K562 (cell line): Measurements from ENCODE around the gene PTTG1IP. TPM values are rescaled to one million over a fixed set of nuclear protein-coding genes. Genes with fewer than 3 reads are reported as not detected.

Source experiments
- HNRNPUL1 ChIP-seq: fragments of 200-400 bp; formaldehyde crosslinking; IDR thresholded peaks from 2 replicates; pipeline ENCODE4 v1.6.1; 2017; ENCODE audit warnings: low read length
- STAT5A ChIP-seq: IDR thresholded peaks from 2 replicates; pipeline ENCODE4 v1.6.1; 2012; ENCODE audit warnings: low read length, inconsistent platforms, borderline replicate concordance
- ZNF407 ChIP-seq: fragments of 450-650 bp; IDR thresholded peaks from 2 replicates; pipeline ENCODE4 v1.6.1; 2016; ENCODE audit warnings: low read depth
- polyA plus RNA-seq, 8 experiments: library from polyadenylated mRNA; depleted of rRNA in 4 of 8; stranded (reverse) in 5 of 8; unstranded in 3 of 8; fragments of >200 nt; fragmentation: Nextera tagmentation in 2 of 8; fragmentation: Illumina TruSeq in 1 of 8; extraction: Ambion mirVana in 2 of 8; extraction: Trizol in 1 of 8; gene quantifications; 2 replicates each; pipeline versions ENCODE4 v1.2.1 to v1.2.3, GENCODE V29; 2011 to 2014; ENCODE audit warnings: inconsistent platforms in 1 of 8, missing spikeins in 1 of 8
- total RNA-seq, 7 experiments: library from RNA; depleted of rRNA in 6 of 7; stranded (reverse); fragments of >200 nt in 6 of 7; fragmentation: Illumina TruSeq in 2 of 7; extraction: Trizol in 2 of 7; gene quantifications; 2 replicates each; pipeline versions ENCODE4 v1.2.1 to v1.2.3, GENCODE V29; 2011 to 2021; ENCODE audit warnings: low replicate concordance in 1 of 7
- TF ChIP-seq, protein P1 (sequence below), 2 experiments: fragments of 450-650 bp in 1 of 2; sonication (generic) in 1 of 2; formaldehyde crosslinking in 1 of 2; IDR thresholded peaks; 2 replicates each; pipeline versions ENCODE4 v1.7.1 to v1.9.0; 2016 to 2022; ENCODE audit warnings: inconsistent platforms in 1 of 2, mild to moderate bottlenecking in 1 of 2, missing genetic modification reagents in 1 of 2
- TF ChIP-seq, protein P2 (sequence below): IDR thresholded peaks from 2 replicates; pipeline ENCODE4 v1.6.1; 2011; ENCODE audit not compliant: insufficient read length; ENCODE audit errors: extremely low read depth
- TF ChIP-seq, protein P3 (sequence below): fragments of 450-650 bp; conservative IDR thresholded peaks from 2 replicates; pipeline ENCODE4 v1.6.1; 2016; ENCODE audit warnings: missing genetic modification characterization, low read depth, mild to moderate bottlenecking, missing compliant biosample characterization, moderate library complexity

Gene PTTG1IP
- total and polyA plus RNA-seq, 9 of the 15 experiments (the other 6 are each of a cell fraction or from before 2014, with no cell fraction given): 5.0 to 99.3 (median 82.4) TPM

GRCh38 chr21:44854664-44855446 is 18.6 kb downstream of the PTTG1IP start (continued):
- TF ChIP-seq, protein P1, sequence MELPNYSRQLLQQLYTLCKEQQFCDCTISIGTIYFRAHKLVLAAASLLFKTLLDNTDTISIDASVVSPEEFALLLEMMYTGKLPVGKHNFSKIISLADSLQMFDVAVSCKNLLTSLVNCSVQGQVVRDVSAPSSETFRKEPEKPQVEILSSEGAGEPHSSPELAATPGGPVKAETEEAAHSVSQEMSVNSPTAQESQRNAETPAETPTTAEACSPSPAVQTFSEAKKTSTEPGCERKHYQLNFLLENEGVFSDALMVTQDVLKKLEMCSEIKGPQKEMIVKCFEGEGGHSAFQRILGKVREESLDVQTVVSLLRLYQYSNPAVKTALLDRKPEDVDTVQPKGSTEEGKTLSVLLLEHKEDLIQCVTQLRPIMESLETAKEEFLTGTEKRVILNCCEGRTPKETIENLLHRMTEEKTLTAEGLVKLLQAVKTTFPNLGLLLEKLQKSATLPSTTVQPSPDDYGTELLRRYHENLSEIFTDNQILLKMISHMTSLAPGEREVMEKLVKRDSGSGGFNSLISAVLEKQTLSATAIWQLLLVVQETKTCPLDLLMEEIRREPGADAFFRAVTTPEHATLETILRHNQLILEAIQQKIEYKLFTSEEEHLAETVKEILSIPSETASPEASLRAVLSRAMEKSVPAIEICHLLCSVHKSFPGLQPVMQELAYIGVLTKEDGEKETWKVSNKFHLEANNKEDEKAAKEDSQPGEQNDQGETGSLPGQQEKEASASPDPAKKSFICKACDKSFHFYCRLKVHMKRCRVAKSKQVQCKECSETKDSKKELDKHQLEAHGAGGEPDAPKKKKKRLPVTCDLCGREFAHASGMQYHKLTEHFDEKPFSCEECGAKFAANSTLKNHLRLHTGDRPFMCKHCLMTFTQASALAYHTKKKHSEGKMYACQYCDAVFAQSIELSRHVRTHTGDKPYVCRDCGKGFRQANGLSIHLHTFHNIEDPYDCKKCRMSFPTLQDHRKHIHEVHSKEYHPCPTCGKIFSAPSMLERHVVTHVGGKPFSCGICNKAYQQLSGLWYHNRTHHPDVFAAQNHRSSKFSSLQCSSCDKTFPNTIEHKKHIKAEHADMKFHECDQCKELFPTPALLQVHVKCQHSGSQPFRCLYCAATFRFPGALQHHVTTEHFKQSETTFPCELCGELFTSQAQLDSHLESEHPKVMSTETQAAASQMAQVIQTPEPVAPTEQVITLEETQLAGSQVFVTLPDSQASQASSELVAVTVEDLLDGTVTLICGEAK (IDR thresholded peaks at IDR 0.05): peak; percentile 58; the same call in 1 of the 2 replicates
- TF ChIP-seq, protein P1 (CRISPR knock-in tag; IDR thresholded peaks at IDR 0.05): no peak
- TF ChIP-seq, protein P2, sequence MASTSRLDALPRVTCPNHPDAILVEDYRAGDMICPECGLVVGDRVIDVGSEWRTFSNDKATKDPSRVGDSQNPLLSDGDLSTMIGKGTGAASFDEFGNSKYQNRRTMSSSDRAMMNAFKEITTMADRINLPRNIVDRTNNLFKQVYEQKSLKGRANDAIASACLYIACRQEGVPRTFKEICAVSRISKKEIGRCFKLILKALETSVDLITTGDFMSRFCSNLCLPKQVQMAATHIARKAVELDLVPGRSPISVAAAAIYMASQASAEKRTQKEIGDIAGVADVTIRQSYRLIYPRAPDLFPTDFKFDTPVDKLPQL: no peak
- TF ChIP-seq HNRNPUL1: no peak
- no peak for TF ChIP-seq ZNF407
- TF ChIP-seq STAT5A: peak; percentile 97
- TF ChIP-seq, protein P3, sequence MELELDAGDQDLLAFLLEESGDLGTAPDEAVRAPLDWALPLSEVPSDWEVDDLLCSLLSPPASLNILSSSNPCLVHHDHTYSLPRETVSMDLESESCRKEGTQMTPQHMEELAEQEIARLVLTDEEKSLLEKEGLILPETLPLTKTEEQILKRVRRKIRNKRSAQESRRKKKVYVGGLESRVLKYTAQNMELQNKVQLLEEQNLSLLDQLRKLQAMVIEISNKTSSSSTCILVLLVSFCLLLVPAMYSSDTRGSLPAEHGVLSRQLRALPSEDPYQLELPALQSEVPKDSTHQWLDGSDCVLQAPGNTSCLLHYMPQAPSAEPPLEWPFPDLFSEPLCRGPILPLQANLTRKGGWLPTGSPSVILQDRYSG (tag): peak; percentile 78
